ENCODE measurements around the gene PIP4K2A. TPM values are rescaled to one million over a fixed set of nuclear protein-coding genes. Genes with fewer than 3 reads are reported as not detected.

The PIP4K2A gene
- total RNA-seq, 4 donors from 2014 or later, result 2.6 to 14.9 (median 12.4) TPM

GRCh38 chr10:22712956-22713852 lies 1.2 kb downstream of the PIP4K2A start:
- 3 to 16% methylated on average over 4 to 38 of the region's 73 CpGs for WGBS, 2 donors (ENCODE audit: low coverage in 1 of 2)
- Histone ChIP-seq H3K4me1 (peaks cover 6 to 30% (median 14%) of the 10 kb centered on the region in 4 donors), H3K27me3 (no peaks in the 10 kb centered on the region), H3K4me3 (peak overlapping the region; percentile 74 to 97 (median 87)), H3K27ac (peak overlapping the region; percentile 88 to 90 (median 90)), H3K36me3 (no peaks in the 10 kb centered on the region), H3K9me3 (no peaks in the 10 kb centered on the region)
- in situ Hi-C loops (cut with MboI; ENCODE audit: low pct_ligation_motif_present in 1 of 4, low pct_unique_long_range_greater_than_20kb in 1 of 4, low sequenced_read_pairs in 3 of 4) (loop anchor here in 2 of 4 donors (25.0 kb wide), 2 partner anchors 701 to 726 kb away; partner anchors contain the start of gene DNAJC1 (in 1 of the 2)), intact Hi-C loops (cut with DNase I; ENCODE audit: low total_unique reads) (no loop called here)
- DNase-seq, result peak; percentile 40
- no peak for TF ChIP-seq POLR2AphosphoS5 (IDR thresholded peaks at IDR 0.05)
- no peak for TF ChIP-seq POLR2A (IDR thresholded peaks at IDR 0.05)
- TF ChIP-seq, protein P1, sequence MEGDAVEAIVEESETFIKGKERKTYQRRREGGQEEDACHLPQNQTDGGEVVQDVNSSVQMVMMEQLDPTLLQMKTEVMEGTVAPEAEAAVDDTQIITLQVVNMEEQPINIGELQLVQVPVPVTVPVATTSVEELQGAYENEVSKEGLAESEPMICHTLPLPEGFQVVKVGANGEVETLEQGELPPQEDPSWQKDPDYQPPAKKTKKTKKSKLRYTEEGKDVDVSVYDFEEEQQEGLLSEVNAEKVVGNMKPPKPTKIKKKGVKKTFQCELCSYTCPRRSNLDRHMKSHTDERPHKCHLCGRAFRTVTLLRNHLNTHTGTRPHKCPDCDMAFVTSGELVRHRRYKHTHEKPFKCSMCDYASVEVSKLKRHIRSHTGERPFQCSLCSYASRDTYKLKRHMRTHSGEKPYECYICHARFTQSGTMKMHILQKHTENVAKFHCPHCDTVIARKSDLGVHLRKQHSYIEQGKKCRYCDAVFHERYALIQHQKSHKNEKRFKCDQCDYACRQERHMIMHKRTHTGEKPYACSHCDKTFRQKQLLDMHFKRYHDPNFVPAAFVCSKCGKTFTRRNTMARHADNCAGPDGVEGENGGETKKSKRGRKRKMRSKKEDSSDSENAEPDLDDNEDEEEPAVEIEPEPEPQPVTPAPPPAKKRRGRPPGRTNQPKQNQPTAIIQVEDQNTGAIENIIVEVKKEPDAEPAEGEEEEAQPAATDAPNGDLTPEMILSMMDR (IDR thresholded peaks at IDR 0.05), result no peak
- no peak for TF ChIP-seq EP300 (IDR thresholded peaks at IDR 0.05; ENCODE audit: low read depth)

GRCh38 chr10:22712211-22712955 lies 2.0 kb downstream of the PIP4K2A start:
- no peaks in the 10 kb centered on the region for H3K9me3 ChIP-seq
- no peaks in the 10 kb centered on the region for H3K36me3 ChIP-seq
- peak overlapping the region; percentile 88 to 90 (median 90) for H3K27ac ChIP-seq
- in situ Hi-C loops (cut with MboI; ENCODE audit: low pct_ligation_motif_present in 1 of 4, low pct_unique_long_range_greater_than_20kb in 1 of 4, low sequenced_read_pairs in 3 of 4) (loop anchor here in 2 of 4 donors (25.0 kb wide), 2 partner anchors 700 to 725 kb away; partner anchors contain the start of gene DNAJC1 (in 1 of the 2)), intact Hi-C loops (cut with DNase I; ENCODE audit: low total_unique reads) (no loop called here)
- DNase-seq, result no peak
- H3K27me3 ChIP-seq, result no peaks in the 10 kb centered on the region
- H3K4me1 ChIP-seq, result peaks cover 6 to 30% (median 14%) of the 10 kb centered on the region in 4 donors
- peak overlapping the region; percentile 74 to 97 (median 87) for H3K4me3 ChIP-seq
- TF ChIP-seq POLR2AphosphoS5 (IDR thresholded peaks at IDR 0.05), result no peak
- no peak for TF ChIP-seq EP300 (IDR thresholded peaks at IDR 0.05; ENCODE audit: low read depth)
- TF ChIP-seq, protein P1 (IDR thresholded peaks at IDR 0.05), result no peak
- TF ChIP-seq POLR2A (IDR thresholded peaks at IDR 0.05), result no peak
- WGBS, 2 donors (ENCODE audit: low coverage in 1 of 2), result 38 to 49% methylated on average over 8 of the region's 8 CpGs

DNA sequence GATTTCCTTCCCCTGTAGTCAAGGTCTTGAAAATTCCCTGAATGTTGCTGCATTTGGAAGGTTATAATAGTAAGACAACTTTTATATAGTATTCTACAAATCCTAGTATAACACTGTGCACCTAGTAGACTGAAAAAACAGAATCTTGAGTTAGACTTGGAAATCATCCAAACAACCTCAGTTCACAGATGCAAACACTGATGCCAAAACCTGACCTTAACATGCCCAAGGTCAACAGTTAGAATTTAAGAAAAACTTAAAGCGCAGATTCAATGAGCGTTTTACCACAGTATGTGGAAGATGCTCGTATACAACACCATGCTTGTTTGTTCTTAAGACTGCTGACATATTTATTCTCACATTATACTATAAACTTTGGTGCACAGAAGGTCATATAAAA lies 3.0 kb downstream of the PIP4K2A start:
- no peaks in the 10 kb centered on the region for H3K9me3 ChIP-seq
- in situ Hi-C loops (cut with MboI; ENCODE audit: low pct_ligation_motif_present in 1 of 4, low pct_unique_long_range_greater_than_20kb in 1 of 4, low sequenced_read_pairs in 3 of 4), result loop anchor here in 2 of 4 donors (25.0 kb wide), 2 partner anchors 699 to 724 kb away; partner anchors contain the start of gene DNAJC1 (in 1 of the 2)
- intact Hi-C loops (cut with DNase I; ENCODE audit: low total_unique reads), result no loop called here
- no peak for DNase-seq
- no peak for TF ChIP-seq POLR2AphosphoS5 (IDR thresholded peaks at IDR 0.05)
- H3K4me1 ChIP-seq, result peaks cover 6 to 30% (median 14%) of the 10 kb centered on the region in 4 donors
- no peaks in the 10 kb centered on the region for H3K27me3 ChIP-seq
- H3K36me3 ChIP-seq, result no peaks in the 10 kb centered on the region
- no peak overlapping the region for H3K27ac ChIP-seq
- WGBS, 2 donors (ENCODE audit: low coverage in 1 of 2), result 85 to 87% methylated on average over 3 of the region's 3 CpGs
- no peak overlapping the region for H3K4me3 ChIP-seq

- Histone ChIP-seq H3K4me1 (peaks cover 6 to 30% (median 14%) of the 10 kb centered on the region in 4 donors), H3K9me3 (no peaks in the 10 kb centered on the region), H3K27me3 (no peaks in the 10 kb centered on the region), H3K36me3 (no peaks in the 10 kb centered on the region), H3K4me3 (no peak overlapping the region), H3K27ac (no peak overlapping the region)
- no peak for DNase-seq
- intact Hi-C loops (cut with DNase I; ENCODE audit: low total_unique reads) (no loop called here), in situ Hi-C loops (cut with MboI; ENCODE audit: low pct_ligation_motif_present in 1 of 4, low pct_unique_long_range_greater_than_20kb in 1 of 4, low sequenced_read_pairs in 3 of 4) (loop anchor here in 2 of 4 donors (25.0 kb wide), 2 partner anchors 698 to 723 kb away; partner anchors contain the start of gene DNAJC1 (in 1 of the 2))
- WGBS, 2 donors (ENCODE audit: low coverage in 1 of 2), result 76 to 81% methylated on average over 8 to 10 of the region's 10 CpGs
- TF ChIP-seq POLR2AphosphoS5 (IDR thresholded peaks at IDR 0.05) (no peak), EP300 (IDR thresholded peaks at IDR 0.05; ENCODE audit: low read depth) (no peak), POLR2A (IDR thresholded peaks at IDR 0.05) (no peak)
- TF ChIP-seq, protein P1 (IDR thresholded peaks at IDR 0.05), result no peak
Observed at GRCh38 chr10:22710139-22710745, 4.1 kb downstream of the PIP4K2A start.
